Measurements from ENCODE around the gene ADGRV1. TPM values are rescaled to one million over a fixed set of nuclear protein-coding genes. Genes with fewer than 3 reads are reported as not detected.
A peak's percentile ranks its signal among the peaks of the same experiment; 100 is the strongest.

ADGRV1 gene
- total and polyA plus RNA-seq, 9 of the 15 experiments (the other 6 are each of a cell fraction or from before 2014, with no cell fraction given): 21.7 to 156 (median 58.2) TPM

GRCh38 chr5:90628492-90628891, 69.9 kb downstream of the ADGRV1 start:
- DNase-seq (ENCODE audit: extremely low read depth in 1 of 4, low spot score in 3 of 4): peak in 3 of 4 experiments; percentile 16 to 20 (median 18)
- Histone ChIP-seq H3K4me1 (replicated peaks in 1 of 2; ENCODE audit: control insufficient read depth in 2 of 2, insufficient read depth in 2 of 2, low read length in 2 of 2) (peaks cover 0 to 29% of the 10 kb centered on the region in 2 experiments; a peak in 3 of 5 replicates), H3K4me3 (no peak overlapping the region), H4K20me1 (replicated peaks; ENCODE audit: control insufficient read depth, insufficient read depth, low read length) (no peaks in the 10 kb centered on the region), H3K9me1 (ENCODE audit: control insufficient read depth, insufficient read depth, low read length) (no peaks in the 10 kb centered on the region), H2AFZ (ENCODE audit: low read depth, low read length) (peak overlapping the region; percentile 84), H3K79me2 (ENCODE audit: control insufficient read depth, insufficient read depth, low read length) (0 out of 3 replicates have a peak, but pooled peaks cover 2% of the 10 kb centered on the region), H3K4me2 (ENCODE audit: insufficient read depth, low read length) (peak overlapping the region; percentile 49), H3K27me3 (ENCODE audit: control insufficient read depth in 2 of 2, insufficient read depth in 2 of 2, low read length in 2 of 2) (no peaks in the 10 kb centered on the region), H3K36me3 (ENCODE audit: control insufficient read depth, insufficient read depth, low read length) (peaks cover 11% of the 10 kb centered on the region; the same call in 2 of the 3 replicates), H3K9ac (ENCODE audit: insufficient read depth in 1 of 2, low read depth in 2 of 2, low read length in 2 of 2) (no peak overlapping the region), H3K27ac (ENCODE audit: extremely low read depth, low read depth, low read length) (peak overlapping the region; percentile 16; the same call in 1 of the 3 replicates), H3K9me3 (replicated peaks; ENCODE audit: control insufficient read depth, insufficient read depth, low read depth, low read length) (no peaks in the 10 kb centered on the region)
- in situ Hi-C loops (cut with MboI) (no loop called here), intact Hi-C loops (cut with micrococcal nuclease) (no loop called here)
- ATAC-seq: peak; percentile 51
- ChIA-PET CTCF (ENCODE audit: low intra/inter-chr PET ratio) (no interaction called here), POLR2A (interaction anchor here (0.8 to 1.0 kb wide), 2 partner anchors 11 to 12 kb away, joined by 3 to 4 read pairs; no protein-coding TSS in a partner anchor)
- 34% methylated on average over 6 of the region's 6 CpGs for WGBS (ENCODE audit: insufficient coverage, low coverage, missing lambda C conversion rate)
- FAIRE-seq: peak; percentile 81
- no TSS peak for BruUV-seq (replicated peaks)
- TF ChIP-seq CC2D1A (IDR thresholded peaks at IDR 0.05) (0 out of 2 replicates have a peak, but pooled peaks have one; percentile 19), JUND (IDR thresholded peaks at IDR 0.05; ENCODE audit: borderline replicate concordance, low read depth, low read length) (no peak), JUND (tag; IDR thresholded peaks at IDR 0.05; ENCODE audit: borderline replicate concordance, low read depth, low read length) (no peak), DMBX1 (CRISPR knock-in tag; IDR thresholded peaks at IDR 0.05; ENCODE audit: borderline replicate concordance) (0 out of 2 replicates have a peak, but pooled peaks have one; percentile 25), TEAD4 (IDR thresholded peaks at IDR 0.05; ENCODE audit: low read length) (peak; percentile 27; the same call in 1 of the 2 replicates), TEAD4 (CRISPR knock-in tag; IDR thresholded peaks at IDR 0.05; ENCODE audit: borderline replicate concordance) (no peak), ZNF764 (CRISPR knock-in tag; IDR thresholded peaks at IDR 0.05; ENCODE audit: low read depth) (no peak), PHTF2 (CRISPR knock-in tag; IDR thresholded peaks at IDR 0.05) (no peak), BCOR (IDR thresholded peaks at IDR 0.05) (no peak), SREBF1 (IDR thresholded peaks at IDR 0.05; ENCODE audit: borderline replicate concordance, low read depth, low read length) (no peak), TEAD2 (tag; IDR thresholded peaks at IDR 0.05) (no peak), RBM22 (IDR thresholded peaks at IDR 0.05; ENCODE audit: low read depth, low read length, poor library complexity, severe bottlenecking) (no peak), GMEB1 (CRISPR knock-in tag; IDR thresholded peaks at IDR 0.05) (no peak), ADNP (tag; IDR thresholded peaks at IDR 0.05) (0 out of 2 replicates have a peak, but pooled peaks have one; percentile 35), DPF2 (IDR thresholded peaks at IDR 0.05) (no peak), NFE2 (IDR thresholded peaks at IDR 0.05; ENCODE audit: low read depth) (no peak), BDP1 (IDR thresholded peaks at IDR 0.05; ENCODE audit: insufficient read depth, insufficient read length) (no peak), CCAR2 (IDR thresholded peaks at IDR 0.05; ENCODE audit: low read depth, low read length) (no peak), SPI1 (IDR thresholded peaks at IDR 0.05; ENCODE audit: borderline replicate concordance, low read depth, low read length) (peak; percentile 76), CREB5 (CRISPR knock-in tag; IDR thresholded peaks at IDR 0.05) (no peak)

Data from K562 (cell line).